Upper lobe of left lung (tissue), 6 donors: ENCODE data around the gene NEB. TPM values are rescaled to one million over a fixed set of nuclear protein-coding genes. Genes with fewer than 3 reads are reported as not detected.
"Not testable (repeated sequence)": the region's sequence is repeated elsewhere in the genome, so short reads cannot be mapped to it uniquely, and the experiment has no call there.

Source experiments
- ATAC-seq, 2 donors: fragments of 200-7000 bp; cut with Tn5 transposase; one replicate each; pipeline ENCODE4 v1.9.1; 2022; ENCODE audit warnings: mild to moderate bottlenecking in 2 of 2, moderate library complexity in 2 of 2; ENCODE audit not compliant: low FRiP score in 2 of 2
- DNase-seq, 2 donors: peaks; one replicate each; pipeline ENCODE4 v3.0.0-alpha.2; 2019 to 2020
- H3K27ac ChIP-seq, 4 donors: fragments of 200-600 bp; sonication (generic); one replicate each; pipeline ENCODE4 v1.5.1; 2016 to 2019
- H3K27me3 ChIP-seq, 4 donors: fragments of 200-600 bp; sonication (generic); one replicate each; pipeline ENCODE4 v1.5.1; 2017 to 2019
- H3K36me3 ChIP-seq, 4 donors: fragments of 200-600 bp; sonication (generic); one replicate each; pipeline ENCODE4 v1.5.1; 2016 to 2019
- H3K4me1 ChIP-seq, 4 donors: fragments of 200-600 bp; sonication (generic); one replicate each; pipeline ENCODE4 v1.5.1; 2018 to 2019
- H3K4me3 ChIP-seq, 4 donors: fragments of 200-600 bp; sonication (generic); one replicate each; pipeline ENCODE4 v1.5.1; 2017 to 2019; ENCODE audit warnings: mild to moderate bottlenecking in 2 of 4, moderate library complexity in 1 of 4
- H3K9me3 ChIP-seq, 4 donors: fragments of 200-600 bp; sonication (generic); one replicate each; pipeline ENCODE4 v1.5.1; 2018 to 2019
- CTCF ChIP-seq, 6 experiments: fragments of 450-650 bp in 4 of 6; fragments of 200-600 bp in 2 of 6; sonication (generic) in 2 of 6; IDR thresholded peaks; one replicate each; pipeline ENCODE4 v1.5.1; 2016 to 2019; ENCODE audit warnings: antibody characterized with exemption in 6 of 6
- EP300 ChIP-seq, 4 donors: sonication (generic); formaldehyde crosslinking; IDR thresholded peaks; one replicate each; pipeline ENCODE4 v1.5.1; 2017; ENCODE audit warnings: antibody characterized with exemption in 4 of 4, control low read depth in 2 of 4
- POLR2A ChIP-seq, 4 donors: fragments of 450-650 bp; IDR thresholded peaks; one replicate each; pipeline ENCODE4 v1.5.1; 2016 to 2017; ENCODE audit warnings: antibody characterized with exemption in 4 of 4, mild to moderate bottlenecking in 2 of 4
- POLR2AphosphoS5 ChIP-seq, 2 donors: sonication (generic); formaldehyde crosslinking; IDR thresholded peaks; one replicate each; pipeline ENCODE4 v1.5.1; 2017; ENCODE audit warnings: antibody characterized with exemption in 2 of 2
- WGBS, 2 donors: methylation state at CpG; one replicate each; pipeline ENCODE4 v1.1.5; 2017 to 2018; 5-methylcytosine and 5-hydroxymethylcytosine counted together
- total RNA-seq, 6 donors: library from RNA; depleted of rRNA in 4 of 6; stranded (reverse); fragments of >200 nt in 4 of 6; gene quantifications; one replicate each; pipeline versions ENCODE4 v1.1.0 to v1.2.1, GENCODE V29; 2016 to 2021
- donor health status: DM: no; HTN: no; CAD: no; lungs with moderate emphysema.
- donor health status: DM: no; HTN: yes; CAD: no; lungs with severe emphysema.

NEB gene
- total RNA-seq, 6 donors from 2014 or later, result 0.31 to 6.3 (median 2.0) TPM

DNA sequence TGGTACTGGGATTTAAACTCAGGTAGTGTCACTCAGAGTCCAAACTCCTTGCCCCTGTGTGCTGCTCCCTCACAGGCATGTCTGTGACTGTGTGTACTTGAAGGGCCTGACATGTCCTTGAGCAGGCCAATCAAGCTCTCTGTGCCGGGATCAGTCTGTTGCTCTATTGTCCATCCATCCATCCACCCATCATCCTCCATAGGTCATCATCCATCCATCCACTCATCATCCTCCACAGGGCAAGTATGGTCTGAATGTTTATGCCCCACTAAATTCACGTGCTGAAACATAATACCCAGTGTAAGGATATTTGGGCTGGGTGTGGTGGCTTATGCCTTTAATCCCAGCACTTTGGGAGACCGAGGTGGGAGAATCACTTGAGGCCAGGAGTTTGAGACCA, 24.5 kb upstream of the NEB start:
- DNase-seq (no peak), ATAC-seq (no peak)
- TF ChIP-seq POLR2A (IDR thresholded peaks at IDR 0.05) (no peak), EP300 (IDR thresholded peaks at IDR 0.05) (no peak), CTCF (IDR thresholded peaks at IDR 0.05) (no peak), POLR2AphosphoS5 (IDR thresholded peaks at IDR 0.05) (no peak)

DNA sequence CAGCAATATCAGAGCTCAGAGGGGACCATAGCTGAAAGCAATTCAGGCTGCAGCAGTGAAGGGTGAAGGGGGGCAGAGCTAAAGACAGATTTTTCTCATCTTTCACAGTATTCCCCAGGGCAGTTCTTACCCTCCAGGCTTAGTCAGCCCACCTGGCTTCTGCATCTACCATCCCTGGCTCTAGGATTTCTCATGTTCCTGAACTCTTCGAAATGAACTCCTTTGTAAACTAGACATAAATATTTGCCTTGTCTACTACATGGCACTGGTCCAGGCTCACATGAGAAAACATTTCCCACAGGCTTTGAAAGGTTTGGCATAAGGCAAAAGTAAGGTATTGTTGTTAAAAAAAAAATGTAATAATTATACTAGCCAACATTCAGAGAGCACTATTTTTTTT, 23.6 kb upstream of the NEB start:
- H3K4me1 ChIP-seq, result no peaks in the 10 kb centered on the region
- ATAC-seq, result no peak
- TF ChIP-seq POLR2AphosphoS5 (IDR thresholded peaks at IDR 0.05), result no peak
- no peak for TF ChIP-seq EP300 (IDR thresholded peaks at IDR 0.05)
- no peak for TF ChIP-seq POLR2A (IDR thresholded peaks at IDR 0.05)
- TF ChIP-seq CTCF (IDR thresholded peaks at IDR 0.05), result no peak

More for the DNA sequence above, 24.5 kb upstream of the NEB start:
- no peaks in the 10 kb centered on the region for H3K9me3 ChIP-seq
- H3K4me1 ChIP-seq, result no peaks in the 10 kb centered on the region
- 90 to 95% methylated on average over 3 of the region's 3 CpGs for WGBS, 2 donors
- no peaks in the 10 kb centered on the region for H3K27me3 ChIP-seq
- H3K4me3 ChIP-seq, result no peak overlapping the region
- no peaks in the 10 kb centered on the region for H3K36me3 ChIP-seq
- H3K27ac ChIP-seq, result no peak overlapping the region

GRCh38 chr2:151756820-151757219, 22.5 kb upstream of the NEB start:
- Histone ChIP-seq H3K27me3 (no peaks in the 10 kb centered on the region), H3K27ac (no peak overlapping the region), H3K36me3 (no peaks in the 10 kb centered on the region), H3K9me3 (no peaks in the 10 kb centered on the region), H3K4me3 (no peak overlapping the region), H3K4me1 (no peaks in the 10 kb centered on the region)
- no peak for DNase-seq
- 49 to 100% methylated on average over 2 of the region's 2 CpGs for WGBS, 2 donors
- TF ChIP-seq EP300 (IDR thresholded peaks at IDR 0.05) (no peak), CTCF (IDR thresholded peaks at IDR 0.05) (no peak), POLR2AphosphoS5 (IDR thresholded peaks at IDR 0.05) (no peak)
- ATAC-seq, result no peak

More for the DNA sequence above, 23.6 kb upstream of the NEB start:
- Histone ChIP-seq H3K27me3 (no peaks in the 10 kb centered on the region), H3K27ac (no peak overlapping the region), H3K36me3 (no peaks in the 10 kb centered on the region), H3K9me3 (no peaks in the 10 kb centered on the region), H3K4me3 (no peak overlapping the region)
- WGBS, 2 donors, result 24 to 28% methylated on average over 1 of the region's 1 CpG
- DNase-seq, result no peak

DNA sequence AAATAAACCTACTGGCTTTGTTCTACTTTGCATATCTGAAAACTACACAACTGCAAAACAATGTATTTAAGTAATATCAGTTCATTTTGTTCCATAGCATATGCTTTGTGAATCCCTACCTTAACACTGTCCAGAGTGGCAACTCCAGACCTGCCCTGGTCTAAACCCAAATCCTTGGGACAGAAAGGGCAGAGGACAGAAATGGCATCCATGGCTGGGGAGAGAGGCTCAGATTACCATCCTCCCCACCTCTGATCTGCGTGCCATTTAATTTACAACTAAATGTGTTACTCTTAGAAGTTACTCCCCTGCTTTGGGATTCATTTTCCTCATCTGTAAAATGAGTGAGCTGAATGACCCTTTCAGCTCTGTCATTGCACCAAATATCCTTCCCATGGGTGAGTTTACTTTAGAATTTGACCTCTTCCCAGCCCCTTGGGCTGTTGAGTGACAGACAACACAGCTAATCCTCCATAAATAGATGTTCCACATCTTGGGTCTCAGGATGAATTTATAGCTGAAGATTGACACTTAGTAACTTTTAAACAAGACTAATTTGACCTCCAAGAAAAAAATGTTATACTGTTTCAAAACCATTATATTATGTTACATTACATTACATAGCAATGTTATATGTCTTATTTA, 20.1 kb upstream of the NEB start:
- no peaks in the 10 kb centered on the region for H3K27me3 ChIP-seq
- 81 to 93% methylated on average over 1 of the region's 1 CpG for WGBS, 2 donors
- H3K36me3 ChIP-seq, result no peaks in the 10 kb centered on the region
- DNase-seq (no peak), ATAC-seq (no peak)
- H3K4me1 ChIP-seq, result no peaks in the 10 kb centered on the region
- H3K9me3 ChIP-seq, result no peaks in the 10 kb centered on the region
- H3K4me3 ChIP-seq, result no peak overlapping the region
- H3K27ac ChIP-seq, result no peak overlapping the region
- no peak for TF ChIP-seq POLR2A (IDR thresholded peaks at IDR 0.05)
- TF ChIP-seq CTCF (IDR thresholded peaks at IDR 0.05), result no peak
- TF ChIP-seq POLR2AphosphoS5 (IDR thresholded peaks at IDR 0.05), result no peak
- TF ChIP-seq EP300 (IDR thresholded peaks at IDR 0.05), result no peak

DNA sequence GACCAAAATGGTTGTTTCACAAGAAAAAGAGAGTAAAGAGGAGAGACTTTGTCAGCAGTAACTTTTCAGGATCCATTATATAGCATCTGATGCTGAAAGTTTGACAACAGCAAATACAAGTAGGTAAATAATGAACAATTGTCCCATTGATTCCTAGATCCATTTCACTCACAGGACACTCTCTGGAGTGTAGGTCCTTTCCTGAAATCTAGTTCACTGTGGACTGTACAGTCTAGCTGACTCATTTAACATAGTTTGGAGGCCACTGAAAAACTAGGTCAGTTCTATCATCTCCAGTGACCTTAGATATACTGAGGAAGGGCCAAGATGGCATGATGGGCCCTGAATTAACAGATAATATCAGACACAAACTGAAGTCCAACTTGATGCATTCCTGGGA, 19.3 kb upstream of the NEB start:
- H3K9me3 ChIP-seq, result no peaks in the 10 kb centered on the region
- H3K27ac ChIP-seq, result no peak overlapping the region
- no peaks in the 10 kb centered on the region for H3K4me1 ChIP-seq
- TF ChIP-seq POLR2A (IDR thresholded peaks at IDR 0.05) (no peak), CTCF (IDR thresholded peaks at IDR 0.05) (no peak), POLR2AphosphoS5 (IDR thresholded peaks at IDR 0.05) (no peak), EP300 (IDR thresholded peaks at IDR 0.05) (no peak)
- no peak overlapping the region for H3K4me3 ChIP-seq
- no peak for DNase-seq
- no peaks in the 10 kb centered on the region for H3K27me3 ChIP-seq
- no peak for ATAC-seq
- no peaks in the 10 kb centered on the region for H3K36me3 ChIP-seq

- 98 to 100% methylated on average over 2 to 3 of the region's 3 CpGs for WGBS, 2 donors
- H3K27ac ChIP-seq, H3K4me1 ChIP-seq, H3K36me3 ChIP-seq, ATAC-seq, DNase-seq, H3K27me3 ChIP-seq, H3K4me3 ChIP-seq, H3K9me3 ChIP-seq: not testable (repeated sequence)
These were observed 11.0 kb upstream of the NEB start for GRCh38 chr2:151745261-151745660.
